T-helper 1 cell treated with Interleukin-12 subunit alpha and Interleukin-12 subunit beta and Interleukin-4 antibody, amounts not matched to agents 30 ng/mL and 1 ng/mL, for 36 hours (primary cell): ENCODE measurements around the gene ACBD4. TPM values are rescaled to one million over a fixed set of nuclear protein-coding genes. Genes with fewer than 3 reads are reported as not detected.

ENCODE experiments used
- intact Hi-C: fragments of 100-400 bp; cut with micrococcal nuclease; formaldehyde crosslinking; loops from one replicate; pipeline ENCODE4 v1.15.1; 2024
- total RNA-seq: library from RNA; stranded (reverse); gene quantifications from 2 replicates; pipeline ENCODE4 v1.2.3, GENCODE V29; 2022

The ACBD4 gene
- total RNA-seq, 1 donor from 2014 or later: 12.5 TPM

DNA sequence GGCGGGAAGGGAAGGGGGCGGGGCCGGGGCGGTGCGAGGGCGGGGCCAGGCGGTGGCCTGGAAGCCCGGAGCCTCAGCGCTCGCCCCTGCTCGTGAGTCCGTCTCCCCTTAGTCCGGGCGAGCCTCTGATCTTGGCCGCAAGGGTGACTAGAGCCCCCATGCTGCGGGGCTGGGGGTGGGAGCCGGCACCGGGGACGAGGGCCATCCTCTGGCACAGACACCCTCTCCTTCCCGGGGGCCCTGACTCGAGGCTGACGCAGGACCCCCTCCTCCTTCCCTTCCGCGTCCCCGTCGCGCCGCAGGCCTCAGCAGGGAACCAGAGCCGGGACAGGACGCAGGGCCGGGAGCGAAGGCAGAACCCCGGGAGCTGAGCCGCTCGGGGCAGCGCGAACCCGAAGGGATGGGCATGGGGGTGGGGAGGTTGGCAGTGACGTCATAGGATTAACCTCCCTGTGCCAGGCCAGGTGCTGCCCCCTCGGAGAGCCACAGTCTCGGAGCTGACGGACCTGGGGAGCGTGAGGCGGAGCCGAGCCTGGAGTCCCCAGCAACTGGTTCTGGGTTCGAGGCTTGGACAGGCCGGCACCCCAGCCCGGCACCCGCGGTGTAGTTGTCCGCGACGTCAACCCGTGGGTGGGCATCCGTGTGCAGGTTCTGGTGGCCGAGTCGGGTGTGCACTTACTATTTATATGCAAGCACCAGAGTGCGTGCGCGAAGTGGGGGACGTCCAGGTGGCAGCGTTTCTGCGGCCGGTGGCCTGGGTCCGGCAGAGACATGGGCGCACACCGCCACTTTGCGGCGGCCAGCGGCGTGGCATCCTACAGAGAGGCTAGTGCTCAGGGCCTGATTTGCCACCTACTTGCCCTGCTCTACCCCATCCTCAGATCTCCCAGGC is 2.7 kb upstream of the ACBD4 start:
- intact Hi-C loops: loop anchor here (1.0 to 2.0 kb wide), 2 partner anchors 34 to 358 kb away; no protein-coding TSS in a partner anchor

DNA sequence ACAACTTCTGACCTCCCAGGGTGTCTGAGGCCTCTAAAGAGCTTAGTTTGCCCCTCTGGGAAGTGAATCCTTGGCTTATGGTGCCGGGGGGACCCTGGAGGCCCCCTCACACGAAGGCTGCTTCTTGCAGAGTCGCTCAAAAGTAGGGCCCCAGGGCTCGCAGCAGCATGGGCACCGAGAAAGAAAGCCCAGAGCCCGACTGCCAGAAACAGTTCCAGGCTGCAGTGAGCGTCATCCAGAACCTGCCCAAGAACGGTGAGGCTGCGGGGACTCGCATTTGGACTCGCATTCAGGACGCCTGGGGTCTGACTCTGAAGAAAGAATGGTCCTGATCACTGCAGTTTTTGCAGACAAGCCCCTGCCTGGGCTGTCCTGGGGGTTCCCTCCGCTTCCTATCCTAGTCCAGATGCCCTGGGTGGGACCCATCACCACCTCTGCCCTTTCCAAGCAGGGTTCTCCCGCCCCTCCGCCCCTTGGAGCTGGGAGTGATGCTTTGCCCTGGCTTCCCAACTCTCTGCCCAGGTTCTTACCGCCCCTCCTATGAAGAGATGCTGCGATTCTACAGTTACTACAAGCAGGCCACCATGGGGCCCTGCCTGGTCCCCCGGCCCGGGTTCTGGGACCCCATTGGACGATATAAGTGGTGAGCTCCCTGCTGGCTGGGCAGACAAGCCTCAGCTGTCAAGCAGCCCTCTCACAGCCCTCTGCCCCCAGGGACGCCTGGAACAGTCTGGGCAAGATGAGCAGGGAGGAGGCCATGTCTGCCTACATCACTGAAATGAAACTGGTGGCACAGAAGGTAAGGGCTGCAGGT is 698 bp downstream of the ACBD4 start:
- intact Hi-C loops: loop anchor here (1.0 to 2.0 kb wide), 12 partner anchors 12 to 249 kb away; partner anchors contain the start of genes C1QL1, EFTUD2, HEXIM1 and HEXIM2

DNA sequence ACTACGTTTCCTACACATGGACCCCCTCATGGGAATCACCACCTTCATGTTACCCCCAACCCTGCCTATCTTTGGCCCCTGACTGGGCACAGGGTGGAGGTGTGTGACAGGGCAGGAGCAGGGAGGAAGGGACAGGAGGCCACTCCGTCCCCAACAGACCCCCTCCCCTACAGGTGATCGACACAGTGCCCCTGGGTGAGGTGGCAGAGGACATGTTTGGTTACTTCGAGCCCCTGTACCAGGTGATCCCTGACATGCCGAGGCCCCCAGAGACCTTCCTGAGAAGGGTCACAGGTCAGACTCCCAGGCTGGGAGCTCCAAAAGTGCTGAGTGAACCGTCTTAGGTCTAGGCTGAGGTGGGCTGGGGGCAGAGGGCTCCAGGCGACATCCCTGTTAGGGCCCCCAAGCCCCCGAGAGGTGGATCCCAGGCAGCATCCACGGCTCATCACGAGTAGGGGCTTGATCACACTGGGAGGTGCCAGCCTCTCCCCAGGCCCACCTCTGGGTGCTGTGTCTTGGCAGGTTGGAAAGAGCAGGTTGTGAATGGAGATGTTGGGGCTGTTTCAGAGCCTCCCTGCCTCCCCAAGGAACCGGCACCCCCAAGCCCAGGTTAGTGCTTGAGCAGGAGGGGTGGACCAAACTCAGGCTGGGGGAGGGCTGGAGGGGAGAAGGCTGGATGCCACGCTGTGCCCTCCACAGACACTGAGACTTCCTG is 1.5 kb downstream of the ACBD4 start:
- intact Hi-C loops: no loop called here

DNA sequence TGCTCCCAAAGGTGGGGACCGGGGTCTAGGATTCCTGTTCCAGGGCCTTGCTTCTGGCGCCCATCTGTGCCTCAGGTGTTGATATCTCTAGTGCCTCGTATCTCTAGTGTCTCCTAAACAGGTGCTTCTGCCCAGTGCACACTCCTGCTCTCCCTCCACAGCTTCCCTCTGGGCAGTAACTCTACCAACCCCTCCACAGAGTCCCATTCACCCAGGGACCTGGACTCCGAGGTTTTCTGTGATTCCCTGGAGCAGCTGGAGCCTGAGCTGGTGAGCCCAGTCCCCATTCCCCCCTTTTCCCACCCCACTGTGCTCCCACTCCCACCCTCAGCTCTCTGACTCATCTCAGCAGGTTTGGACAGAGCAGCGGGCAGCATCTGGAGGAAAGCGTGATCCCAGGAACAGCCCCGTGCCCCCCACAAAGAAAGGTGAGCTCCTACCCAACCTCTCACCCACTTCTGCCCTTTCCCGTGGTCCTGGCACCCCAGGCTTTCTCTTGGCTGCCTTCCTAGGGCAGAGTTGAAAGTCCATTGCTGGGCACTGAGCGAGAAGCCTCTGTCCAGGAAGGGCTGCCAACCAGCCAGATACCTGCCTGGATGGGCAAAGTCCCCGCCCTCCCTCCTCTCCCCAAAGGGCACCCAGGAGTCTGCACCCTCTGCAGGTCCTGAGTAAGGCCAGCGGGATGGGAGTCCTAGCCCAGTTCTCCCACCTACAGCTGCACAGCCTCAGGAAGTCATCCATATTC is 2.2 kb downstream of the ACBD4 start:
- intact Hi-C loops: no loop called here

DNA sequence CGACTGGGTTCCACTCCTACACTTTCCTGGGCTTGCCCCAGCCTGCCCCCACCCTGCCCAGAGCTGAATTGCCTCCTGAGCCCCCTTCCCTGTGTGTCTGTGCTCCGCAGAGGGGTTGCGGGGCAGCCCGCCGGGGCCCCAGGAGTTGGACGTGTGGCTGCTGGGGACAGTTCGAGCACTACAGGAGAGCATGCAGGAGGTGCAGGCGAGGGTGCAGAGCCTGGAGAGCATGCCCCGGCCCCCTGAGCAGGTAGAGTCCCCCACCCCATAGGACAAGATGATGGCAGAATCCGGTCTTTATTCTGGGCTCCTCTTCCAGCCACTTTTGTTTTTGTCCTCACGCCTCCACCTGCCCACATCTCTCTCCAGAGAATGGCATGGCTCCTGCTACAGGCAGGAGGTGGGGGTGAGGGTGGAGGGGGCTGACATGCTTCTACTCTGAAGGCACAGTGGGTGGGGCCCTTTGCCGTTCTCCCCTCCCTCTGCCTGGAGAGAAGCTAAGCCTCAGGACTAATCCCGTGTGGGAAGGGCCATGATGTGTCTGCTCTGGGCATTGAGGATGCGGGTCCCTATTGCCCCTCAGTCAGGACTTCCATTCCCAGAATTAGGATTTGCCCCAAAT is 3.5 kb downstream of the ACBD4 start:
- intact Hi-C loops: no loop called here

DNA sequence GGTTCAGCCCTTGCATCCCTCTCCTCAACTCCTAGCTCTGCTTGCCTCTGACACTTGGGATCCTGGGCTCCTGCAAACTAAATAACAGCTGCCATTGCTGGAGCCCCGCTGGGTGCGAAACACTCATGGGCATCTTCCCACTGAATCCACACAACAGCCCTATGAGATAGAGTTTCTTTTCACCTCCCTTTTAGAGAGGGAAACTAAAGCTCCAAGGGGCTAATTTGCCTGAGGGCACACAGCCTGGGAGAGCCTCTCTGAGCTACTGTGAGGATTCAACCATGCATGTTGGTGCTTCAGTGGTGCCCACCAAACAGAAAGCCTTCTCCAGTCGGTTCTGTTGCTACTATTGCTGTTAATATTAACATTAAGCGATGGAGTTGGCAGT is 4.0 kb downstream of the ACBD4 start:
- intact Hi-C loops: no loop called here

DNA sequence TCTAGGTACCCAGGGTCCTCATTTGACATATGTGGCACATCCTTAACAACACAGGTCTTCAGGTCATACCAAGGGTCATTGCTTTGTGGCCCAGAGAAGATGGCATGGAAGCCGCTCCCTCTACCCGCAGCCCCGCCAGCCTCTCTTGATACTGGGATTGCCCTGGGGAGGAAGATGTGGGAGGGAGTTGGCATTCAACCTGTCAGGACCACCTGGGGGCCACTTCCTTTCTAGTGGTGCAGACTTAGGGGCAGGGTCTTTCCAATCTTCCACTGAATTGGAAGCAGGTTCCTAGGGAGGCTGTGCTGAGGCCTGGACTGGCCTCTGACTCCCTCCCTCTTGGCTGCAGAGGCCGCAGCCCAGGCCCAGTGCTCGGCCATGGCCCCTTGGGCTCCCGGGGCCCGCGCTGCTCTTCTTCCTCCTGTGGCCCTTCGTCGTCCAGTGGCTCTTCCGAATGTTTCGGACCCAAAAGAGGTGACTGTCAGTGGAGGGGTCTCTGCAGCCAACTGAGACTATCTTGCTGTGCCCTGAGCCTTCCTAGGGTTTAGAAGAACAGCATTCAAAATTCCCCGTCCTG is 7.7 kb downstream of the ACBD4 start:
- intact Hi-C loops: no loop called here

DNA sequence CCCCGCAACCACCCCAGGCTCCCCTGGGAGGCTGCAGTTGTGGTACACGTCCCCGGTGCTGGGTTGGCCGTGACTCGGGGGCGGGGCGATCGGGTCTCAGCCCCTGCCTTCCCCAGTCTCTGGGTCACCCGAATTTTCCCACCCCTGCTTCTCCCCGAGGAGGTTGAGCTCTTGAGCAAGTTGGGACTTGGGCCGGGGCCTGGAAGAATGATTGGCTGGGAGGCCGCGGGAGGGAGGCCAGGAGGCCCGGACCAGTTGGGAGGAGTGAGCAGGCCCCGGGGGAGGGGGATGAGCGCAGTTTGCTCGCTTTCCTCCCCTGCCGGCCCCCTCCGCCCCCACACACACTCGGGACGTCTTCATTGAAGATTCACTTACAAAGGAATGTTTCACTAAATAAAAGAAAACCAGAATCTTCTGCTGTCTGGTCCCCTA is 8.3 kb downstream of the ACBD4 start:
- intact Hi-C loops: no loop called here

DNA sequence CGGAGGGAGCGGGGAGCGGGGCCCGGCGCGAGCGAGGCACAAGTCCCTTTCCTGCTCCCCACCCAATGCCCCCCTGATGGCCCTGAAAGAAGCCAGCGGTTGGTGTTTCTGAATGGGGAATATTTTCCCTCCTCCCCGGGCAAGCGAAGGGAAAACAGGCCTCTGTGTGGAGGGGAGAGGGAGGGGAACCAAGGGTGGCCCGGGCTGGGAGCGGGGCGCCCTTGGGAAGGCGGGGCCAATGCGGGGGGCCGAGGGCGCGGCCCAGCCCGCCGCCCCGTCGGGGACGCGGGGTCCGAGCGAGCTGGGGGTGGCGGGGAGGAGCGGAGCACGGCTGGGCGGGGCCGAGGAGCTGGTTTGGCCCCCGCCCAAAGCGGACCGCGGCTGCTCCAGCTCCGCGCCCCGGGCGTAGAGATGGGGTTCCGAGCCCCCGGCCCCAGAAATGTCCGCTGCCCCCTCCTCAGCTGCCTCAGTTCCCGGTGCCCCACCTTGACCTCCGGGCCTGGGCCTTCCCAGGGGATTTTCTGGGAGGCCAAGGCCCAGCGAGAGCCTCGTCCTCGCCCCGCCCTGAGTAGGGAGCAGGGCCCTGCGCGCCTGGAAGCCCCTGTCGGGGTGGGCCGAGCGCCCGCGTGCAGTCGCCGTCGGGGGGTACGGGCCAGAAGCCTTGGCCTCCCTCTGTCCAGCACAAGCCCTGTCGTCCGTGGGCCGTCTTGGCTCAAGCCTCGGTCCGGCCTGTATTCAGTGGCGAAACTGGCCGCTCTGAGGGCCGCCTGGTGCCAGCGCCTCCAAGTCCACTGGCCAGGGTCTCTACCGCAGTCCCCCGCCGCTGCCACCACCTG is 8.9 kb downstream of the ACBD4 start:
- intact Hi-C loops: loop anchor here (5.0 kb wide), 1 partner anchor 1048 kb away; the partner anchor contains the start of gene KANSL1

DNA sequence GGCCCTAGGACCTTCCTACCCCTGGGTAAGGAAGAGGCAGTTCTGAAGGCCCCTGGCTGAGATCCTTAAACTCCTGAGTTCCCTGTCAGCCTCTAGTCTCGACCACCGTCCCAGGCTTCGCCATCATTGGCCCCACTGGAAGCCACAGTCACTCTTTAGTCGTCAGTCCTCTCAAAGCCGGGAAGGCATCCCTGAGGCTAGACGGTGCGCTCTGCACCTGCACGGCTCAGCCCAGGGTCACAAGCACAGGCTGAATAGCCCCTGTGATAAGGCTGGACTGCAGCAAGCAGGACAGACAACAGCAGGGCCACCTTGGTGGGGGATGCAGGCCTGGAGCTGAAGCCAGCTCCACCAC is 9.5 kb downstream of the ACBD4 start:
- intact Hi-C loops: loop anchor here (5.0 kb wide), 1 partner anchor 1047 kb away; the partner anchor contains the start of gene KANSL1

DNA sequence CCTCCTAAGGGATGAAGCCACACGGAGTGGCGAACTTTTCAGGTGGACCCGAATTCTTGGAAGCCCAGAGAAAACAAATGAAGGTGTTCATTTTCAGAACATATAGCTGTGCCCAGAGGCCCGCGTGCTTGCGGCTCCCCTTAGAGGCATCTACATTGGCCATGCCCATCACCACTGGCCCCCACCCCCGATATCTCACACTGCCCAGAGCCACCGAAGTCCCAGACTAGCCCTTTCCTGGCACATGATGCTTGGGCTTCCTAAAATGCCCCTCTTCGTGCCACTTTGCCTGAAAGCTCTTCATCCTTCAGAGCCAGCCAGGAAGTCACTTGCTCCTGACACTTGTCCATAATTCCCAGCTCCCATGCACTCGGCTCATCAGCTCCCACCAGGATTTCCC is 10.7 kb downstream of the ACBD4 start:
- intact Hi-C loops: loop anchor here (5.0 kb wide), 1 partner anchor 1046 kb away; the partner anchor contains the start of gene KANSL1

DNA sequence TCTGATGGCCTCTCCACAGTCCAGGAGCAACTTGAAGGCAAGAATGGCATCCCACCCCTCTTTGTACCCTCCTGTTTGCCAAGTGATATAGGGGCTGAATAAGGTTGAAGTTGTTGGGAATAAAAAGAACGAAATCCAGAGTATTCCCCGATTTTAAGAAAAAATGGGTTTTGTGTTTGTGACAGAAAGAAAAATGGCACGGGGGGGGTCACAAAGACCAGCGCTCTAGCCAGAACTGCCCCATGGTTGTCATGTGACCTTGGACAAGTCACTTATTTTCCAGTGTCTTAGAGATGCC is 11.1 kb downstream of the ACBD4 start:
- intact Hi-C loops: loop anchor here (5.0 kb wide), 1 partner anchor 1046 kb away; the partner anchor contains the start of gene KANSL1

DNA sequence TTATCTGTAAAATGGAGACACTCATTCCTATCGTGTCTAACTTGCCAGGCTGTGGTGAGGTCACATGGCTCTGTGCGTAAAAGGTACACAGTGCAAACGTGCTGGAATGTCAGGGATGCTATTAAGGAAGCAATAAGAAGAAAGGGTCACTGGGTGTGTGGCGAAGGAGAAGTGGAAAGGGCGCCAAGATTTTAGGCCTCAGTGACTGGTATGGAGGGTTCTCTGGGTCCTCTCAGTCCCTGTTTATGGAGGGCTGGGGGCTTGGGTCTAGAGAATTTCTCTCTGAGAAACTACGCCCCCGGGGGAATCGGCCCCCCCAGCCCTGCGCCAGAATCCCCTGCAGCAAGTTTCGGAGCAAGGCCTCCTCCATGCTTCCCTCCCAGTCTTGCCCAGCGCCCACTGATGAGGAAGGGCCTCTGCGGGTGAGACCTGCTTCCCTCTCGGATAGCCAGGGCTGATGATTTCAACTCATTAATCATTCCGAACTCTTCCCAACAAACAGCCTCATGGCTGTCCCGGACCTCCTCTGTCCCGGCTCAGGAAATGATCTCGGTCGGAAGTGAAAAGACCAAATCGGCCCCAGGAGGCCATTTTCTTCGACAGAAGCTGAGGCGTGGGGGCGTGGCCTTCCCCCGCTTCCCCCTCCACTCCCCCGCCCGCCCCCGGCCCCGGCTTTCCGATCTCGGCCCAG is 11.5 kb downstream of the ACBD4 start:
- intact Hi-C loops: loop anchor here (5.0 kb wide), 1 partner anchor 1045 kb away; the partner anchor contains the start of gene KANSL1

DNA sequence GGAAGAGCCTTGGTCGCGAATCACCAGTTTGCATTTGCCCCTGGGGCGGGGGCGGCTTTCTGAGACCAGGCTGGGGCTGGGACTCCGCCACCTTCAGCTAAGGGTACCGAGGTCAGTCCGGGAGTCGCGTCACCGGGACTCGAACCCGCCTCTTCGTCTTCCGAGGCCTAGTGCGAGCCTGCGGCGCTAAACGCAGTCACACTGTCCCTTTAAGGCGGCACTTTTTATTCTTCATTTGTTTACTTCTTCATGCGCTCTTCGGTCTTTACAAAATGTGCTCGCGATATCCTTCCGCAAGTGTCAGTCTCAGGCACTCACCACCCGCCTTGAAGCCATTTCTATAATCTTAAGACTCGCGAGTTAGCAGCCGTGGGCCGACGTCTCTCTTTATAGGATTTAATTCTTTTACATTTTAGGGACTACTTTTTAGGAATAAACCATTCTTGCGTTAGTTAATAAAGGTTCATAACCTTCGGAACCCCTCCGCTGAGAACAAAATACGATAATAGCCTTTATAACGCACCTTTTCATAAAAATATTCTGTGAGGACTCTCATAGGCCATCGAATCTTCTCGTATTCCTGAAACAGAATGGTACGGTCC is 12.2 kb downstream of the ACBD4 start:
- intact Hi-C loops: loop anchor here (1.0 to 5.0 kb wide), 9 partner anchors 12 to 1045 kb away; partner anchors contain the start of genes ACBD4, HEXIM2, KANSL1 and MAP3K14

DNA sequence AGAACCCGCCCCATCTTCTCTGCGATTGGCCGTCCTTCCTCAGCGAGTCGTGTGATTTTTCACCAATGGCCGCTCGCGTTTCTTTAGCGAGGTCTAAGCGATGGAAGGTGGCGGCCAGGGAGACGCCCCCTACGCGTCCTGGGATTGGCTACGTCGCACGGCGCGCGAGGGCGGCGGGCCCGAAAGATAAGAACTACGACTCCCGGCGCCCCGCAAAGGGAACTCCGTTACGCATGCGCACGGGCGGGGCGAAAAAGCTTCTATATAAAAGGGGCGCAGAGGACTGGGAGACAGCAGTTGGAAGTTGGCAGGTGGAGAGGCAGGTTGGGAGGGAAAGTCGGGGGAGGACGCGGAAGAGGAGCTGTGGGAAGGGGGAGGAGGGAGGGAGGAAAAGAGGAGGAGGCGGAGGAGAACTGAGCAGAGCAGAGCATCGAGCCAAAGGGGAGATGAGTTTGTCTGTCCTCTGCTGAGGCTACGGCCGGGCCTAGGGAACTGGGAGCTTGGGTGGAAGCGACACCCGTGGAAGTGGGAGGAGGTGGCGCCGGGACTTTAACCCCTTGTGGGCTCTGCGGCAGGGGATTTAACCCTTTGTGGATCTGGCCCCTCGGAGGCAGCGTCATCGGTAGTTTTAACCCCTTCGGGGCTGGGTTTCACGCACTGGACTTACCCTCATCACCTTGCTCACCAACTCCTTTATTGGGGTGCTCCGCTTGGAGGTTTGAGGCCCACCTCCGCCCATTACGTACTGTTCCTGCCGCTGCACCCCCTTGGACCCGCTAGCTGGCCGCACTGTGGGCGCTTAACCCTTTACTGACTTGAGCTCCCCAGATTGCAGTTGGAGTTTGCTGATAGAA is 12.9 kb downstream of the ACBD4 start, which contains the start of gene HEXIM1:
HEXIM1 (plus strand) TSS at position 293 of the 854 bp plus-strand sequence. CDS start 716 bp downstream, outside the sequence.
- intact Hi-C loops: loop anchor here (1.0 to 5.0 kb wide), 9 partner anchors 13 to 1044 kb away; partner anchors contain the start of genes ACBD4, HEXIM2, KANSL1 and MAP3K14

DNA sequence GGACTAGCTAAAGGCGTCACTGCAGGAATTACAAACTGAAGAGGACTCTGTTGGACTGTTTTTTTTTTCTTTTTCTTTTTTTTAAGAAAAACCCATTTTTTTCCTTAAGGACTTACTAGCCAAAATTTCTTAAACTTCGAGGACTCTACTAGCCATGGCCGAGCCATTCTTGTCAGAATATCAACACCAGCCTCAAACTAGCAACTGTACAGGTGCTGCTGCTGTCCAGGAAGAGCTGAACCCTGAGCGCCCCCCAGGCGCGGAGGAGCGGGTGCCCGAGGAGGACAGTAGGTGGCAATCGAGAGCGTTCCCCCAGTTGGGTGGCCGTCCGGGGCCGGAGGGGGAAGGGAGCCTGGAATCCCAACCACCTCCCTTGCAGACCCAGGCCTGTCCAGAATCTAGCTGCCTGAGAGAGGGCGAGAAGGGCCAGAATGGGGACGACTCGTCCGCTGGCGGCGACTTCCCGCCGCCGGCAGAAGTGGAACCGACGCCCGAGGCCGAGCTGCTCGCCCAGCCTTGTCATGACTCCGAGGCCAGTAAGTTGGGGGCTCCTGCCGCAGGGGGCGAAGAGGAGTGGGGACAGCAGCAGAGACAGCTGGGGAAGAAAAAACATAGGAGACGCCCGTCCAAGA is 13.7 kb downstream of the ACBD4 start:
- intact Hi-C loops: loop anchor here (5.0 kb wide), 1 partner anchor 1043 kb away; the partner anchor contains the start of gene KANSL1
